Measurements from ENCODE around the gene NOL9. TPM values are rescaled to one million over a fixed set of nuclear protein-coding genes. Genes with fewer than 3 reads are reported as not detected.
"Not testable (repeated sequence)": the region's sequence is repeated elsewhere in the genome, so short reads cannot be mapped to it uniquely, and the experiment has no call there.

The NOL9 gene
- total RNA-seq, 1 donor from 2014 or later, result 34.5 TPM

GRCh38 chr1:6496365-6496721 is 58.0 kb downstream of the NOL9 start:
- no peak for TF ChIP-seq CTCF (IDR thresholded peaks at IDR 0.05; ENCODE audit: partially characterized antibody, unreplicated experiment)
- peaks cover 23% of the 10 kb centered on the region for H3K4me1 Mint-ChIP-seq (ENCODE audit: low read depth, unreplicated experiment)
- peak overlapping the region; percentile 84 for H3K4me3 Mint-ChIP-seq (ENCODE audit: unreplicated experiment)
- H3K36me3 Mint-ChIP-seq (ENCODE audit: unreplicated experiment), result no peaks in the 10 kb centered on the region
- no peak for DNase-seq
- H3K27me3 Mint-ChIP-seq (ENCODE audit: unreplicated experiment), result peaks cover 2% of the 10 kb centered on the region
- no peaks in the 10 kb centered on the region for H3K9me3 Mint-ChIP-seq (ENCODE audit: unreplicated experiment)
- no peak overlapping the region for H3K27ac Mint-ChIP-seq (ENCODE audit: unreplicated experiment)

- TF ChIP-seq CTCF (IDR thresholded peaks at IDR 0.05; ENCODE audit: partially characterized antibody, unreplicated experiment), result no peak
- no peak for DNase-seq
- no peaks in the 10 kb centered on the region for H3K9me3 Mint-ChIP-seq (ENCODE audit: unreplicated experiment)
- no peaks in the 10 kb centered on the region for H3K27me3 Mint-ChIP-seq (ENCODE audit: unreplicated experiment)
- no peak overlapping the region for H3K27ac Mint-ChIP-seq (ENCODE audit: unreplicated experiment)
- H3K4me3 Mint-ChIP-seq (ENCODE audit: unreplicated experiment), result peak overlapping the region; percentile 34
- no peaks in the 10 kb centered on the region for H3K36me3 Mint-ChIP-seq (ENCODE audit: unreplicated experiment)
- peaks cover 23% of the 10 kb centered on the region for H3K4me1 Mint-ChIP-seq (ENCODE audit: low read depth, unreplicated experiment)
Observed at GRCh38 chr1:6495540-6496364, 58.6 kb downstream of the NOL9 start.

GRCh38 chr1:6495041-6495441 is 59.3 kb downstream of the NOL9 start:
- Mint-ChIP-seq H3K36me3 (ENCODE audit: unreplicated experiment) (no peaks in the 10 kb centered on the region), H3K9me3 (ENCODE audit: unreplicated experiment) (no peaks in the 10 kb centered on the region), H3K4me3 (ENCODE audit: unreplicated experiment) (no peak overlapping the region), H3K27me3 (ENCODE audit: unreplicated experiment) (no peaks in the 10 kb centered on the region), H3K4me1 (ENCODE audit: low read depth, unreplicated experiment) (peaks cover 23% of the 10 kb centered on the region), H3K27ac (ENCODE audit: unreplicated experiment) (no peak overlapping the region)
- no peak for TF ChIP-seq CTCF (IDR thresholded peaks at IDR 0.05; ENCODE audit: partially characterized antibody, unreplicated experiment)
- DNase-seq, result no peak

- H3K9me3 Mint-ChIP-seq (ENCODE audit: unreplicated experiment), result no peaks in the 10 kb centered on the region
- DNase-seq, result no peak
- no peak for TF ChIP-seq CTCF (IDR thresholded peaks at IDR 0.05; ENCODE audit: partially characterized antibody, unreplicated experiment)
- peaks cover 23% of the 10 kb centered on the region for H3K4me1 Mint-ChIP-seq (ENCODE audit: low read depth, unreplicated experiment)
- H3K4me3 Mint-ChIP-seq (ENCODE audit: unreplicated experiment), result no peak overlapping the region
- H3K27me3 Mint-ChIP-seq (ENCODE audit: unreplicated experiment), result no peaks in the 10 kb centered on the region
- H3K27ac Mint-ChIP-seq (ENCODE audit: unreplicated experiment), result peak overlapping the region; percentile 9
- H3K36me3 Mint-ChIP-seq (ENCODE audit: unreplicated experiment), result no peaks in the 10 kb centered on the region
Observed at GRCh38 chr1:6494627-6495026, 59.7 kb downstream of the NOL9 start.

- not testable (repeated sequence) for DNase-seq; H3K27ac Mint-ChIP-seq (ENCODE audit: unreplicated experiment); H3K36me3 Mint-ChIP-seq (ENCODE audit: unreplicated experiment); H3K9me3 Mint-ChIP-seq (ENCODE audit: unreplicated experiment); H3K27me3 Mint-ChIP-seq (ENCODE audit: unreplicated experiment); H3K4me3 Mint-ChIP-seq (ENCODE audit: unreplicated experiment)
- H3K4me1 Mint-ChIP-seq (ENCODE audit: low read depth, unreplicated experiment), result peaks cover 20% of the 10 kb centered on the region
Observed at GRCh38 chr1:6493834-6494223, 60.5 kb downstream of the NOL9 start.

Data from glutamatergic neuron (in vitro differentiated cells).